GM11168 (cell line): ENCODE results near the gene PUDP.

ENCODE experiments used
- in situ Hi-C: fragments of 300-500 bp; cut with MboI; formaldehyde crosslinking; loops from one replicate; pipeline ENCODE4 v1.12.0; 2022; ENCODE audit warnings: low sequenced_read_pairs; ENCODE audit not compliant: unreplicated experiment

Gene PUDP

GRCh38 chrX:7147413-7147977 is 458 bp downstream of the PUDP start, which contains the start of gene STS:
Gene STS (plus strand): TSS chrX:7147712. CDS start chrX:7253200, 105,488 bp downstream.
- in situ Hi-C loops, result no loop called here

GRCh38 chrX:7146703-7147412 is 1.1 kb downstream of the PUDP start:
- in situ Hi-C loops, result no loop called here

GRCh38 chrX:7146020-7146702 is 1.8 kb downstream of the PUDP start:
- in situ Hi-C loops, result no loop called here

- in situ Hi-C loops, result no loop called here
Measured at GRCh38 chrX:7145454-7145853, 2.5 kb downstream of the PUDP start.

GRCh38 chrX:7143941-7144525 is 3.9 kb downstream of the PUDP start:
- in situ Hi-C loops, result no loop called here

GRCh38 chrX:7143076-7143475 is 4.9 kb downstream of the PUDP start:
- in situ Hi-C loops, result no loop called here

- in situ Hi-C loops, result loop anchor here (5.0 kb wide), 1 partner anchor 82 kb away; no protein-coding TSS in a partner anchor
Measured at GRCh38 chrX:7139202-7140081, 8.5 kb downstream of the PUDP start.

- in situ Hi-C loops, result loop anchor here (5.0 kb wide), 1 partner anchor 78 kb away; no protein-coding TSS in a partner anchor
Measured at GRCh38 chrX:7134981-7135380, 13.0 kb downstream of the PUDP start.

- in situ Hi-C loops, result no loop called here
Measured at GRCh38 chrX:7133050-7133440, 14.9 kb downstream of the PUDP start.

- in situ Hi-C loops, result no loop called here
Measured at GRCh38 chrX:7132335-7133049, 15.5 kb downstream of the PUDP start.

- in situ Hi-C loops, result no loop called here
Measured at GRCh38 chrX:7131621-7132020, 16.3 kb downstream of the PUDP start.

GRCh38 chrX:7127056-7127455 is 20.9 kb downstream of the PUDP start:
- in situ Hi-C loops, result no loop called here

- in situ Hi-C loops, result no loop called here
Measured at GRCh38 chrX:7120878-7121219, 27.1 kb downstream of the PUDP start.

- in situ Hi-C loops, result no loop called here
Measured at GRCh38 chrX:7119950-7120877, 27.7 kb downstream of the PUDP start.

GRCh38 chrX:7117587-7117986 is 30.4 kb downstream of the PUDP start:
- in situ Hi-C loops, result no loop called here

- in situ Hi-C loops, result no loop called here
Measured at GRCh38 chrX:7116081-7116480, 31.9 kb downstream of the PUDP start.

GRCh38 chrX:7115557-7115956 is 32.4 kb downstream of the PUDP start:
- in situ Hi-C loops, result no loop called here

GRCh38 chrX:7112071-7112470 is 35.9 kb downstream of the PUDP start:
- in situ Hi-C loops, result no loop called here

GRCh38 chrX:7111518-7111917 is 36.4 kb downstream of the PUDP start:
- in situ Hi-C loops, result no loop called here
